NT2/D1 (cell line): Measurements from ENCODE around the gene CFL1.

ENCODE experiments used
- SUZ12 ChIP-seq: IDR thresholded peaks from 2 replicates; pipeline ENCODE4 v1.6.1; 2011; ENCODE audit not compliant: insufficient read length, insufficient read depth; ENCODE audit errors: extremely low read depth
- YY1 ChIP-seq: IDR thresholded peaks from 2 replicates; pipeline ENCODE4 v1.6.1; 2011; ENCODE audit not compliant: insufficient read length, insufficient read depth
- ZNF274 ChIP-seq: IDR thresholded peaks from 2 replicates; pipeline ENCODE4 v1.6.1; 2011; ENCODE audit warnings: mild to moderate bottlenecking, low read depth, low read length

DNA sequence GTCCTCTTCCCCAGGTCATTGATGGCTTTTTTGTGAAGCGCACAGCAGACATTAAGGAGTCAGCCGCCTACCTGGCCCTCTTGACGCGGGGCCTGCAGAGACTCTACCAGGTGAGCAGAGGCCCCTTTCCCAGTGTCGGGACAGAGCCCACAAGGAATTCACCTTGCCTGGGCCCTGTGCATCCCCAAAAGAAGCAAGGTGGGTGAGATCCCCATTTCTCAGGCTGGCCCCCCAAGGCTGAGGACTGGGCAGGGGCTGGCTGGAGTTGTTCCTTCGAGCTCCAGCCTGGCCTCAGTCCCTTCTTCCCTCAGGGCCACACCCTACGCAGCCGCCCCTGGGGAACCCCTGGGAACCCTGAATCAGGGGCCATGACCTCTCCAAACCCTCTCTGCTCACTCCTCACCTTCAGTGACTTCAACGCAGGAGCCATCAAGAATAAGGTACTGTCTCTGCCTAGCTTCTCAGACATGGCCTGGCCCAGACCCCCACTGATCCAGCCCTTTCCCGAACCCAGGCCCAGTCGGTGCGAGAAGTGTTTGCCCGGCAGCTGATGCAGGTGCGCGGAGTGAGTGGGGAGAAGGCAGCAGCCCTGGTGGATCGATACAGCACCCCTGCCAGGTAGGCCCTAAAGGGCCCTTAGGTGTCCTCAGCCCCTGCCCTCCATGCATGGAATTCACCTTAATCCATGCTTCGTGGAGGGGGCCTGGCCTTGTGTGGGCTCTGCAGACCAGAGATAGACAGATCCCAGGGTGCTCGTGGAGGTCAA, 6.9 kb upstream of the CFL1 start:
- no peak for TF ChIP-seq SUZ12
- no peak for TF ChIP-seq ZNF274
- no peak for TF ChIP-seq YY1
